GM12875 (cell line): Measurements from ENCODE around the gene TCAF2.
A peak's percentile ranks its signal among the peaks of the same experiment; 100 is the strongest.
"Not testable (repeated sequence)": the region's sequence is repeated elsewhere in the genome, so short reads cannot be mapped to it uniquely, and the experiment has no call there.

Source experiments
- H3K4me3 ChIP-seq: one replicate; pipeline ENCODE4 v1.5.1; 2011; ENCODE audit warnings: low read depth, low read length, control low read depth
- TF ChIP-seq, protein P1 (sequence below): IDR thresholded peaks from 2 replicates; pipeline ENCODE4 v1.5.1; 2011; ENCODE audit warnings: low read depth, mild to moderate bottlenecking, control low read depth, inconsistent platforms, low read length, moderate library complexity, borderline replicate concordance; ENCODE audit not compliant: insufficient read depth

TCAF2 gene

DNA sequence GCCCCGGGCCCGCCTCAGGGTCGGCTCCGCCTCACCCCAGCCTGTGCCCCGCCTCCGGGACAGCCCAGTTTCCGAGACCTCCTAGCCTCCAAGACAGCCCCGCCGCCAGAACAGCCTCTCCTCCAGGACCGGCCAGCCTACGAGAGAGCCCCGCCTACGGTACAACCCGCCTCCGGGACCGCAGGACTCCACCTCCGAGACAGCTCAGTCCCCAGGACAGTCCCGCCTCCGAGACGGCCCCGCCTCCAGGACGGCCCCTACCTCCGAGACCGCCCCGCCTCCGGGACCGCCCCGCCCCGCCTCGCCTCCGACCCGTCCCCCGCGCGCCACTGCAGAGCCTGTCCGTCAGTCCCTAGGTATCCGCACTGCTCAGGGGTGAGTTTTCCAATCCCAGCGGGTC lies at the start of gene TCAF2:
Gene TCAF2 (plus strand): TSS at position 329 of the 400 bp plus-strand sequence.
- peak within 1 kb of the TSS; percentile 27 for H3K4me3 ChIP-seq

DNA sequence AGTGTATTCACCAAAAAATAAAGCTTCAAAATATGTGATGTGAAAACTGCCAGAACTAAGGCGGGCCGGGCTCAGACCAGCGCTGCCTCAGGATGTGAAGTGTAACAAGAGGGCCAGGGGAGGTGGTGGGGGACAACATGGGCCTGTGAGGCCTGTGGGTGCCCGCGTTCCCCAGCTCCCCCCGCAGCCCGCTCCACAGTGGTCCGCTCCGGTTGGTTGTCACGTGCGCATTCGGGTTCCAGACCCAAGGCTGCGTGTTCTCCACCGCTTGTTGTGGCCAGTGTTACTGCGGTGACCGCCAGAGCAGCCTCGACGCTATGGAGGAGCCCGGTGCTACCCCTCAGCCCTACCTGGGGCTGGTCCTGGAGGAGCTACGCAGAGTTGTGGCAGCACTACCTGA lies 49.3 kb upstream of the TCAF2 start, which contains the start of gene CTAGE15:
Gene CTAGE15 (plus strand): TSS at position 301 of the 400 bp plus-strand sequence. CDS start 17 bp downstream, at position 318.
- H3K4me3 ChIP-seq = not testable (repeated sequence)

GRCh38 chr7:143588183-143588582 lies 32.6 kb upstream of the TCAF2 start:
- H3K4me3 ChIP-seq = not testable (repeated sequence)

DNA sequence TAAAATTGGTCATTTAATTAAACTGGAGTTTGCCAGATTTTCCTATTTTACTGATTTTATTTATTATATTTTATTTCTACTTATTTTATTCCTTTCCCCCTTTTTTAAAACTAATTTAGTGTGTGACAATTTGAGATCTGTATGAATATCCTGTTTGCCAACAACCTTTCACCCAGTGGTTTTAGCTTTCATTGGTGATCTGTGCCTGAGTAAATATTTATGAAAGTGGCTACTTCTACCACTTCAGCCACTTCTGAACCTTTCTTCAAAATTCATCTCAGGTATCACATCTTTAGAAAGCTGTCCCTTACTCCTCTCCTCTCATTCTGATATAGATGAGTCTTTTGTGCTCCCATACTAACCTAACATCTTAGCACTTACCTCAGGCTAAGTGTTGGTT lies 30.9 kb upstream of the TCAF2 start:
- not testable (repeated sequence) for H3K4me3 ChIP-seq

DNA sequence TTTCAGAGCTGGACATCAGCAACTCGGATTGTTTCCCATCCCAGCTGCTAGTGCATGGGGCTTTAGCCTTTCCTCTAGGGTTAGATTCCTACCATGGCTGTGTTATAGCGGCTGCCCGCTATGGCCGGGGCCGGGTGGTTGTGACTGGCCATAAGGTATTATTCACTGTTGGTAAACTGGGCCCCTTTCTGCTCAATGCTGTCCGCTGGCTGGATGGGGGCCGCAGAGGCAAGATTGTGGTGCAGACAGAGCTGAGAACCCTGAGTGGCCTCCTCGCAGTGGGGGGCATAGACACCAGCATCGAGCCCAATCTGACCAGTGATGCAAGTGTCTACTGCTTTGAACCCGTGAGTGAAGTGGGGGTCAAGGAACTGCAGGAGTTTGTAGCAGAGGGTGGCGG lies 22.7 kb upstream of the TCAF2 start:
- H3K4me3 ChIP-seq = not testable (repeated sequence)

GRCh38 chr7:143603549-143603948 lies 17.2 kb upstream of the TCAF2 start:
- not testable (repeated sequence) for H3K4me3 ChIP-seq

DNA sequence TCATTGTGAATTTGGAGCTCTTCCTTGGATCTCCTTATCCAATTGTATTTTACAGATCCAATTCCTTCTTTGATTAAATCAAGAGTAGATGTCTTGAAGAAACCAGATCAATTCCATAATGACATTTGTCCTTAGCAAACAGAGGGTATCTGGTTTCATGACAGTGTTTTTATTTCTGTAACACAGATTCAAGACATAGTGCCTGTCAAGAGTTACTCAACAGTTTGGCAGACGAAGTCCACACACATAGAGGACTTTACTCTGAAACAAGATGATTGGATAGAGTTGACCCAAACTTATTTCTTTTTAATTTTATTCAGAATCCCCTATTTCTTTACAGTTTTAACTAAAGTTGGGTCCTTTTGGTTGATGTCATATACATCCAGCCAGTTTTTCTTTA lies 14.7 kb upstream of the TCAF2 start:
- not testable (repeated sequence) for H3K4me3 ChIP-seq

DNA sequence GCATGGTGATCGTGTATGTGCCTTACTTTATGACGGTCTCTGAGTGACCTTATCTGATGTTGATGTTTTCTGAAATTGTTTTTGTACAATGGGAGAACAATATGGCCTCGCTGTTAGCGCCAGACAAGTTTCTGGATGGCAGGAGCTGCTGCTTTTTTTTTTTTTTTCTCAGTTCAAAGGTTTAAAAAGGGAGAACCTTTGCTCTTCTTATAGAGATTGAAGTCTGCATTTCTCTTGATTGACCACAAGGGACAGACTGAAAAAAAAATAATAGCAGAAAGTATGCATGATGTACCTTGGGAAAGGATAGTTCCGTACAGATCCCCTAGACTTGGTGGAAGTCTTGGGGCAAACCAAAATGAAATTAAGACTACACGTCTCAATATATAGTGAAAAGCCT lies 5.2 kb upstream of the TCAF2 start:
- not testable (repeated sequence) for H3K4me3 ChIP-seq

- not testable (repeated sequence) for H3K4me3 ChIP-seq
These were observed 3.6 kb upstream of the TCAF2 start for GRCh38 chr7:143617204-143617603.

- H3K4me3 ChIP-seq = not testable (repeated sequence)
- TF ChIP-seq, protein P1, sequence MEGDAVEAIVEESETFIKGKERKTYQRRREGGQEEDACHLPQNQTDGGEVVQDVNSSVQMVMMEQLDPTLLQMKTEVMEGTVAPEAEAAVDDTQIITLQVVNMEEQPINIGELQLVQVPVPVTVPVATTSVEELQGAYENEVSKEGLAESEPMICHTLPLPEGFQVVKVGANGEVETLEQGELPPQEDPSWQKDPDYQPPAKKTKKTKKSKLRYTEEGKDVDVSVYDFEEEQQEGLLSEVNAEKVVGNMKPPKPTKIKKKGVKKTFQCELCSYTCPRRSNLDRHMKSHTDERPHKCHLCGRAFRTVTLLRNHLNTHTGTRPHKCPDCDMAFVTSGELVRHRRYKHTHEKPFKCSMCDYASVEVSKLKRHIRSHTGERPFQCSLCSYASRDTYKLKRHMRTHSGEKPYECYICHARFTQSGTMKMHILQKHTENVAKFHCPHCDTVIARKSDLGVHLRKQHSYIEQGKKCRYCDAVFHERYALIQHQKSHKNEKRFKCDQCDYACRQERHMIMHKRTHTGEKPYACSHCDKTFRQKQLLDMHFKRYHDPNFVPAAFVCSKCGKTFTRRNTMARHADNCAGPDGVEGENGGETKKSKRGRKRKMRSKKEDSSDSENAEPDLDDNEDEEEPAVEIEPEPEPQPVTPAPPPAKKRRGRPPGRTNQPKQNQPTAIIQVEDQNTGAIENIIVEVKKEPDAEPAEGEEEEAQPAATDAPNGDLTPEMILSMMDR = 0 out of 2 replicates have a peak, but pooled peaks have one; percentile 19
These were observed 716 bp upstream of the TCAF2 start for GRCh38 chr7:143620058-143620457.

DNA sequence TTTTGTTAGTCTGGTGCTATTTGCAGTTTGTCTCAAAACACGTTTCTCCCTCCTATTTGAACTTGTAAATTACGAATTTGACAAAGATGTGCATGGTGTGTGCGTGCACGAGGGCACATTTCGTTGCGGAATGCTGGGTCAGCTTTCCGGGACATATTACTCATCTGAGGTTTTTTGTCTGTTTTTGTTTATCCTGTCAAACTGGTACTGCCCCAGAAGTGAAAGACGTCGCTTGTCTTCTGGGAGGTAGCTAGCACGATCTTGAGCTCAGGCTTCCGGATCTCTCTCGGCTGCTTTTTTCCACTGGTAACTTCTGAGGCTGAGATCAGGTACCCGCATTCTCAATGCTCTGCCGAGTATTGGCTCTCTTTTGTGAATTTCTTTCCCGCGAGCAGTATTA lies 401 bp downstream of the TCAF2 start:
- not testable (repeated sequence) for H3K4me3 ChIP-seq

- not testable (repeated sequence) for H3K4me3 ChIP-seq
These were observed 1.4 kb downstream of the TCAF2 start for GRCh38 chr7:143622130-143622529.

- H3K4me3 ChIP-seq = not testable (repeated sequence)
These were observed 9.9 kb downstream of the TCAF2 start for GRCh38 chr7:143630653-143631052.

DNA sequence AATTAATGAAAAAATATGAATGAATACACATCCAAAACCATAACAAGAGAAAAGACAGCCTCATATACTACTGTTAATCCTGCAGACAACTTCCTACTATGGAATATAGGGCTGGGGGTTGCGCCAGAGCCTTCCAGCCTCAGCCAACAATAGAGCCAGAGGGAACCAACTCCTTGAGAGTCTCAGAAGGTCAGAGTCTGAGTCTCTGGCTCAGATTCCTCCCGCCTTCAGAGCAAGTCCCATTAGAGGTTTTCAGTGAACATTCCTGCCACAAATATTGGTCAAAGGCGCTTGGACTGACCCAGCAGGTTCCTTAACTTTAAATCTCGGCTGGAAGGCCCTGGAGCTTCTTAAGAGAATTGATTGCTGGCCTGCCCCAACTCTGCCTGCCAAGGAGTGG lies 11.7 kb downstream of the TCAF2 start:
- not testable (repeated sequence) for H3K4me3 ChIP-seq

DNA sequence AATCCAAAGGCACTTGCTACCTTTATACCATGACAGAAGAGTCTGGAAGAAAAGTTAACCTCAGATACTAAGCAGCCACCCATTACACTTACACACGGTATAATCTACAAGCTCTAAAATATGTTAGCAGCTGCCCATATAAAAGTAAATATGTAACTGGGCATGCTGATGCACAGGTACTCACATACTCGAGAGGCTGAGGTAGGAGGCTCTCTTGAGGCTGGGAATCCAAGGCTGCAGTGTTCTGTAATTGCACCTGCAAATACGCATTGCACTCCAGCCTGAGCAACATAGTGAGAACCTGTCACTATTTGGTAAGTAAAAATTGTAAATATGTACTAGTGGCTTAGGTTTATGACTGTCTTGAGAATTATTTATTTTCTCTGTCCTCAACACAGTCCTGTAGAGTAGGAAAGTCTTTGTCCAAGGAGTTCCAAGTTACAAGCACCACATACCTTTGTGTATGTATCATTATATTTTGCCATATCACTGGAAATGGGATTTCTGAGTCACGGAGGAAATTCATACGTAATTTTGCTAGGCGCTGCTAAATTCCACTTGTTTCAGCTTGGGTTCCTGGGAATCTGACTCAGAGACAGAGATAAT lies 12.3 kb downstream of the TCAF2 start:
- H3K4me3 ChIP-seq = not testable (repeated sequence)

DNA sequence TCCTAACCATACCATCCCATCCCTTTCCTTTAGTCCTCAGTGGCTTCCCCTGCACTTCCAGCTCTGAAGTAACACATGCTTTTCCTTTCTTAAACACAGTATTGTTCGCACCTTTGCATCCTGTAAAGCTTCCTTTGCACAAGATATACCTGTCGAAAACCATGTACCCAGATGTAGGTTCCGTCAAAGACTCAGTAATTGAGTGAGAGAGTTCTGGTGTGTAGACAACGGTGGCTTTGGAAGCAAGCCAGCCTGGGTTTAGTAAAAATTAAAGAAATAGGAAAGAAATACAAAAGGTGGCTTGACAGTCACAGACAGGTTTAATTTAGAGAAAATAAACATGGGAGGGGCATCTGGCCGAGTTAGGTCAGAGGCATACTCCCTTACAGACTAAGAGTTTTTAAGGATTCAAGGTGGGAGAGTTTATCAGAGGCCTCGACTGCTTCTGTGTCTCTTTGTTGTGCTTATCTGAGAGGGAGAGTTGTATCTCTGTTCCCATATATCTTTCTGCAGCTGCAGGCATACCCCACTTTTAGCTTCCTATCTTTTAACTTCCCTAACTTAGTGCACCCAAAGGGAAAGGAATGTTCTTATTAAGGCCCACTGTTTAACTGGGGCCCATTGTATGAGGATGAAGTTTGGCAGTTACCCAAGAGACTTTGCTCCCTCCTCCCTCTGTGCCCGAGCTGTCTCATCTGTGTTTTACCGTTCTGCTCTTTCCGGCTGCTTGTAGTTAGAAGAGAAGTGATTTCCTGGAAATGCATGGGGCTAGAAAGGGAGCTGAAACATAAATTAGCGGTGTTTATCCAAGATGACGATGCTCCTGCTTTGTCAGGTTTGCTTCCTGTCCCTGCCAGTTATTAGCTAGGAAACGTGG lies 14.8 kb downstream of the TCAF2 start:
- H3K4me3 ChIP-seq = not testable (repeated sequence)

- not testable (repeated sequence) for H3K4me3 ChIP-seq
These were observed 18.6 kb downstream of the TCAF2 start for GRCh38 chr7:143639372-143639771.

DNA sequence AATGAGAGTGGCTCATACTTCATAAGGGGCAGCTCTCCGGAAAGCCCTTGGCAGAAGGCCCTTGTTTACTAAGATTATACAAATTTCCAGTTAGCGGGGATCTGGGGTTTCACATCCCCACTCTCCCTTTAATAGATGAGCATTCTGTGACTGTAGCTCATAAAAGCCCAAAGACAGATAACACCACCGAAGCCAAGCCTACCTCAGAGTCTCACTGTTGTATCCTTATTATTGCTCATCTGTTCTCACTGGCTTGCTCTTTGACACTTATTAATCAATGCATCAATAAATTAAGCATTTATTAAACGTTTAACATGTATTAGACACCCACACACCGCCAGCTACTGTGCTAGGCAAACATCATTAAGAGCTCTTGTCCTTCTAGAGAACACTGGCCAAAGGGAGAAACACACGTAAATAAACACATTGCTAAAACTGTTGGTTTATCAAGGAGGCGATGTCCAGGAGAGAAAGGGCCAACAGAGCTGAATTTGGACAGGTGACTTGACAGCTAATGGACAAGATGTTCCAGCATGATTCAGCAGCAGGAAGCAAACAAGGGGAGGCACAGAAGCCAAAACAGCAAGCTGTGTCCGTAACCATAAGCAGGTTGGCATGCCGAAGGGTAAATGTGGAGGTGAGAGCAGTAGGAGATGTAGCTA lies 19.9 kb downstream of the TCAF2 start:
- H3K4me3 ChIP-seq = not testable (repeated sequence)

DNA sequence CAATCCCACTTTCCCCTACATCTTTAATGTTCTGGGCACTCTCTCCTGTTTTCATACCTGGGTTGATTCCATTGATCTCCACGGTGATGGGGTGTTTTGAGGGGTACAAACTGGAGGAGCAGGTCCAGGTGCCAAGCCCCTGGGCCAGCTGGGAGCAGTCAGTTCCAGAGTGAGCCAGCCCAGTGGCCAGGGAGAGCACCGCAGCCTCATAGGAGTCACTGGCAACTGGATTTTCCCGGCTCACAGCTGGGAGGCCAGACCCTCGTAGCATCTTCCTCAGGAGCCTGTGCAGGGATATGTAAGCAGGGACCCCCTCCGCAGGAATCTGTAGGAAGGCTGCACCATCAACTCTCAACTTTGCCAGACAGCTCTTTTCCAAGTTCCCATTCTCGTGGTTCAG lies 25.8 kb downstream of the TCAF2 start:
- not testable (repeated sequence) for H3K4me3 ChIP-seq

- H3K4me3 ChIP-seq = not testable (repeated sequence)
These were observed 29.1 kb downstream of the TCAF2 start for GRCh38 chr7:143649902-143650301.
